Gastrocnemius medialis (tissue), 4 donors: ENCODE measurements around the gene AP1S3.

Source experiments
- POLR2A ChIP-seq, 2 donors: fragments of 450-650 bp; IDR thresholded peaks; one replicate each; pipeline ENCODE4 v1.6.1; 2017; ENCODE audit warnings: antibody characterized with exemption in 2 of 2, mild to moderate bottlenecking in 2 of 2, moderate library complexity in 2 of 2
- TF ChIP-seq, protein P1 (sequence below), 5 experiments: fragments of 450-650 bp in 3 of 5; fragments of 200-600 bp in 2 of 5; sonication (generic) in 2 of 5; IDR thresholded peaks in 4 of 5; conservative IDR thresholded peaks in 1 of 5; 1 replicate in 4 of 5; 2 replicates in 1 of 5; pipeline ENCODE4 v1.5.1; 2016 to 2019; ENCODE audit warnings: antibody characterized with exemption in 5 of 5, mild to moderate bottlenecking in 3 of 5, moderate library complexity in 3 of 5

DNA sequence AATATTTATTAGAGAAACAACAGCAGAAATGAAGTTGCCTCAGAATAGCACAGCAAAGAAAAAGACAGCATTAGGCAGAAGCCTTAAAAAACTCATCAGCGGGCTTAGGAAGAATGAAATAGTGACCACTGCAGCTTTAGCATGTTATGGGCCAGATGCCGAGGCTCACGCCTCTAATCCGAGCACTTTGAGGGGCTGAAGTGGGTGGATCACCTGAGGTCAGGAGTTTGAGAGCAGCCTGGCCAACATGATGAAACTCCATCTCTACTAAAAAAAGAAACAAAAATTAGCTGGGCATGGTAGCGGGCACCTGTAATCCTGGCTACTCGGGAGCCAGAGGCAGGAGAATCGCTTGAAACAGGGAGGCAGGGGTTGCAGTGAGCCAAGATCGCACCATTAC lies 32.4 kb downstream of the AP1S3 start:
- TF ChIP-seq, protein P1, sequence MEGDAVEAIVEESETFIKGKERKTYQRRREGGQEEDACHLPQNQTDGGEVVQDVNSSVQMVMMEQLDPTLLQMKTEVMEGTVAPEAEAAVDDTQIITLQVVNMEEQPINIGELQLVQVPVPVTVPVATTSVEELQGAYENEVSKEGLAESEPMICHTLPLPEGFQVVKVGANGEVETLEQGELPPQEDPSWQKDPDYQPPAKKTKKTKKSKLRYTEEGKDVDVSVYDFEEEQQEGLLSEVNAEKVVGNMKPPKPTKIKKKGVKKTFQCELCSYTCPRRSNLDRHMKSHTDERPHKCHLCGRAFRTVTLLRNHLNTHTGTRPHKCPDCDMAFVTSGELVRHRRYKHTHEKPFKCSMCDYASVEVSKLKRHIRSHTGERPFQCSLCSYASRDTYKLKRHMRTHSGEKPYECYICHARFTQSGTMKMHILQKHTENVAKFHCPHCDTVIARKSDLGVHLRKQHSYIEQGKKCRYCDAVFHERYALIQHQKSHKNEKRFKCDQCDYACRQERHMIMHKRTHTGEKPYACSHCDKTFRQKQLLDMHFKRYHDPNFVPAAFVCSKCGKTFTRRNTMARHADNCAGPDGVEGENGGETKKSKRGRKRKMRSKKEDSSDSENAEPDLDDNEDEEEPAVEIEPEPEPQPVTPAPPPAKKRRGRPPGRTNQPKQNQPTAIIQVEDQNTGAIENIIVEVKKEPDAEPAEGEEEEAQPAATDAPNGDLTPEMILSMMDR (IDR thresholded peaks at IDR 0.05 in 4 of 5, conservative IDR thresholded peaks at IDR 0.05 in 1 of 5), result no peak
- no peak for TF ChIP-seq POLR2A (IDR thresholded peaks at IDR 0.05)
